GM12891 (cell line): ENCODE results near the gene VPS26A.

Experiments used
- PAX5 ChIP-seq: IDR thresholded peaks from 2 replicates; pipeline ENCODE4 v1.6.1; 2011; ENCODE audit warnings: low read length, moderate library complexity, mild to moderate bottlenecking; ENCODE audit not compliant: insufficient read depth, severe bottlenecking
- POLR2A ChIP-seq: IDR thresholded peaks from 2 replicates; pipeline ENCODE4 v1.6.1; 2011; ENCODE audit warnings: low read depth, low read length, control low read depth
- POLR2AphosphoS5 ChIP-seq: IDR thresholded peaks from 2 replicates; pipeline ENCODE4 v1.6.1; 2011; ENCODE audit warnings: low read depth, low read length, control low read depth

DNA sequence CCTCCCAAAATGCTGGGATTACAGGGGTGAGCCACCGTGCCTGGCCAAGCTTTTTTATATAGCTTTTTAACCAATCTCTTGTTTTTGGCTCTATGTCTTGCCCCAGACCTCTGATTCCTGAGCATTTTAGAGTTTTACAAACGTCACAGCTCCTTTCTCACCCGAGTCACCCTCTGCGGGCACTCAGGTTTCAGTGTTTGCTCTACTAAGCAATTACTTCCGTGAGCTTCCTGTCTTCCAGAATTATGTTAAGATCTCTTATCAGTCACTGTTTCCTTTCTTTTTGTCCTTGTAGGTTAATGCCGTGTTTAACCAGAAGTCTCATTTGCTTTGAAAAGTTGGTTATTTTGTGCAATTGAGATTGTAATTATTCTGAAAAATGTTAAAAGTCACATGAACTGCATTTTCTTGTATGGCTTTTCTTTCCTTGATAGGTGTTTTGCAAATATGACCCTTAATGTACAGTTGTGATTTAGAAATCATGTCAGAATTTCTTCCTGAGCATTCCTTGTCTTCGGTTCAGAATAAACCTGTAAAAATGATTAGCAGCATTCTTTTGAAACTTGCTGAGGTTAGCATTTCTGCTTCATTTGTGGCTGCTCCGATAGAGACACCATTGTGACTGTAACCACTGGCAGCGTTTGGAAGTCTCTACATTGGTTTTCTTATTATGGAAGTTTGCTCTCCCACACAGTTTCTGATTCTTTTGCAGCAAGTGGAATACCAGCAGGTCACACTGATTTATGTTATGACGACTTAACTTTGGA is 91.6 kb downstream of the VPS26A start:
- TF ChIP-seq POLR2AphosphoS5 (no peak), PAX5 (no peak), POLR2A (no peak)
